NCI-H2107 (cell line): ENCODE measurements around the gene PTPRT.

Source experiments
- DNase-seq: peaks from one replicate; lab custom pipeline; 2025; lab: John Stamatoyannopoulos, UW

The PTPRT gene

DNA sequence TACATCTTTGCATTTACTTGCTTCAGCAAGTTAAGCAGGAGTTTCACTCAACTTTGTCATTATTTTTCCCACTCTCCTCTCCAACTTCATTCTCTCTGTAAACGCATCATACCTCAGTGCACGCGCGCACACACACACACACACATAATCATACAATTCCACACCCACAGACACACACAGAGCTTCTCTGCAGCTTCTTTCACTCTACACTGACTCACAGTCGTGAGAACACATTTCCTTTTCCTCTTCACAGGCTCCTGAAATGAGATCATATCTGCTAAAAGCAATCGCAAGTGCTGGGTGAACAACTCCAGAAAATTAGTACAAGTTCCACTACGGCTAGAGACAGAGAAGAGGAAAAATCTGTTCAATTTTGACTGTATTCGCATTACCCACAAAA is 215.4 kb downstream of the PTPRT start:
- no peak for DNase-seq

DNA sequence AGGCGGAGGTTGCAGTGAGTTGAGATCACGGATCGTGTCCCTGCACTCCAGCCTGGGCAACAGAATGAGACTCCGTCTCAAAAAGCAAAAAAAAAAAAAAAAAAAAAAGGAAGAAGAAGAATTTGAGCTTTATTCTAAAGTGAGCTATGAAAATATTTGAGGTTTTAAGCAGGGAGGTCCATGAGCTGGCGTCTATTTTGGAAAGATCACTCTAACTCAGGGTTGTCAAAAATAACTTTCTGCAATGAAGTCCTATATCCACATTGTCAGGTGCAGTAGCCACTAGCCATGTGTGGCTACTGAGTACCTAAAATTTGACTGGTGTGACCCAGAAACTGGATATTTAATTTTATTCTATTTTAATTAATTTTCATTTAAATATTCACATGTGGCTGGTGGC is 217.1 kb downstream of the PTPRT start:
- DNase-seq, result no peak

DNA sequence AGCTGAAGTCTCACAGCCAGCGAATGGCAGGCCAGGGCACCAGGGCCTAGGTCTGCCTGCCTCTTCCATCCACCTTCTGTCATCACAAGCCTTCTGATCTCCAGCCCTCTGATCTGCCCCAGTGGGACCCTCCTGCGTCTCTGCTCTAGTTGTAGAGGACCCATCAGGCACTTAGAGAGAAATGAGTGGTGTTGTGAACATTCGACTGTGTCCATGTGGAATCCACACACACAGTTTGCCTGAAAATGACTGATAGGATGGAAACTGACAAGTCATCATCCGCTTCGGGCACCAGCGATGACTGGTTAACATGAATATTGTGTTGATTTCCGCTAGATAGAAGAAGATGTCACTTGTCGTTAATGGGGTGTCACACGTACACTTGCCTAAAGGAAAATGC is 221.0 kb downstream of the PTPRT start:
- DNase-seq, result no peak

DNA sequence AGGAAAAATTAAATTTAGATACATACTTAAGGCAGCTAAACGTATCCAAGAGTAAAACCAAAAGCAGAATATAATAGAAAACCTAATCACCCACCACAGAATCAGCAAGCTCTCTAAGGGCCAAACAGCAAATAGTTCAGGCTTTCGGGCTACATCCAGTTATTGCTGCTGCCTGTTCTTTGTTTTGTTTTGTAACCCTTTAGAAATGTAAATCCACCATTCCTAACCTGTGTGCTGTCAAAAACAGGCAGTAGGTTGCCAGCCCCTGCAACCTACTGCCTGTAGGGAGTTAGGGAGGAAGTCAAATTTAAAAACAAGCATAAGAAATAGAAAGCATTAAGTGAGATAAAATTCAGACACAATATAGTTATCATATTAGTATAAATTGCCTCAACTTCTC is 225.9 kb downstream of the PTPRT start:
- DNase-seq, result no peak

DNA sequence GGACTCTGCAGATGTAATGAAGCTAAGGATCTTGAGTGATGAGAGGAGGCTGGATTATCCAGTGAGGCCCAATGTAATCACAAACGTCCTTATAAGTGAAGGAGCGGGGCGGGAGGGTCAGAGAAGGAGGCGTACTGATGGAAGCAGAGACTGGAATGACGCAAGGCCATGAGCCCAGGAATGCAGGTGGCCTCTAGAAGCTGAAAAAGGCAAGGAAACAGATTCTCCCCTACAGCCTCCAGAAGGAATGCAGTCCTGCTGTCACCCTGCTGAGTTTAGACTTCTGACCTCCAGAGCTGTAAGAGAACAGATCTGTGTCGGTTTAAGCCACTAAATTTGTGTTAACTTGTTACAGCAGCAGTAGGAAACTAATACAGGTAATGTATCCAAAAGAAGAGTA is 227.9 kb downstream of the PTPRT start:
- DNase-seq, result no peak

GRCh38 chr20:42959996-42960395 is 229.7 kb downstream of the PTPRT start:
- no peak for DNase-seq

DNA sequence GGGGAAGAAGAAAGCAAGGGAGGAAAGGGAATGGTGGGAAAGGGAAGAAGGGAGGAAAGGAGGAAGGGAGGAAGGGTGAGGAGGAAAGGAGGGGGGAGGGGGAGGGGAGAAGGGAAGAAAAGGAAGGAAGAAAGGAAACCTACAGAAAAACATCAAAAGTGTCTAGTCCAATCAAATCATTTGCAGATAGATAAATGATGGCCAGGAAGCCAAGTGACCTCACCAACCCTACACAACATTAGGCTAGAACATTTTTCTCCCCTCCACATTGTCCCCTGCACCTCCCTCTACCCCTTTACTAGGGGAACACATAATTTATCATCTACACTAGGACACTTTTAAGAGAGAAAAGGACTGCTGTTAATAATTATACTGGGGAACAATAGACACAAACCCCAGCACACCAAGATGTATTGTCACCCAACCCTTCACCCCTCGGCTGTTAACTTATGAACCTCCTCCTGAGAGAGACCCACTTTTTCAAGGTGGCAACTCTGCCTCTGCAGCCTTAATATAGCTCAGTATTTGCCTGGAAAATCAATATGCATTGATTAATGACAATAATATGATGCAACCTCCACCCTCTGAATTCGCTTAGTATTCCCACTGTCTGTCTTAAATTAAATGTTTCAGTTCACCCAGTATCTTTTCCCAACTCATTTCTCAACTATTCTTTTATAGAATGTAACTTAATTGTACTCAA is 231.2 kb downstream of the PTPRT start:
- DNase-seq, result no peak

- no peak for DNase-seq
These were observed 232.0 kb downstream of the PTPRT start for GRCh38 chr20:42957704-42958095.

GRCh38 chr20:42957018-42957703 is 232.5 kb downstream of the PTPRT start:
- no peak for DNase-seq

- DNase-seq, result no peak
These were observed 234.0 kb downstream of the PTPRT start for GRCh38 chr20:42955713-42956112.

GRCh38 chr20:42954951-42955350 is 234.8 kb downstream of the PTPRT start:
- DNase-seq, result no peak

DNA sequence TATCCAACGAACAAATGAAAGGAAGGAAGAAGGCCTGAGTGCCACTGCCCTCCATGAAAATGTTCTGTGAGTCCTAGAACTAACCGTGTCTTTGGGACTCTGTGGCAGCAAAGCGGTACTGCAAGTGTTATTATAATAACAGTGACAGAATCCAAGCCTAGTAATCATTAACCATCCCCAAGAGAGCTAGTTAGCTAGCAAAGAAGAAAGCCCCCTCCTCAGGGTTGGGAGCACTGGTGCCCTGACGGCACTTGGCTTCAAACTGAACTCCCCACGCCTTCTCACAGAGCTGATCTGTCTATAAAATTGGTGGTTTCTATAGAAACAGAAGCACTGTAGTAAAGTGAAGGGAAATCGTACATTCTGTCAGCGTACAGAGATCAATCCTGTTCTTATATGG is 239.8 kb downstream of the PTPRT start:
- no peak for DNase-seq

- DNase-seq, result no peak
These were observed 244.3 kb downstream of the PTPRT start for GRCh38 chr20:42945234-42945994.

- DNase-seq, result no peak
These were observed 248.1 kb downstream of the PTPRT start for GRCh38 chr20:42941629-42942028.

DNA sequence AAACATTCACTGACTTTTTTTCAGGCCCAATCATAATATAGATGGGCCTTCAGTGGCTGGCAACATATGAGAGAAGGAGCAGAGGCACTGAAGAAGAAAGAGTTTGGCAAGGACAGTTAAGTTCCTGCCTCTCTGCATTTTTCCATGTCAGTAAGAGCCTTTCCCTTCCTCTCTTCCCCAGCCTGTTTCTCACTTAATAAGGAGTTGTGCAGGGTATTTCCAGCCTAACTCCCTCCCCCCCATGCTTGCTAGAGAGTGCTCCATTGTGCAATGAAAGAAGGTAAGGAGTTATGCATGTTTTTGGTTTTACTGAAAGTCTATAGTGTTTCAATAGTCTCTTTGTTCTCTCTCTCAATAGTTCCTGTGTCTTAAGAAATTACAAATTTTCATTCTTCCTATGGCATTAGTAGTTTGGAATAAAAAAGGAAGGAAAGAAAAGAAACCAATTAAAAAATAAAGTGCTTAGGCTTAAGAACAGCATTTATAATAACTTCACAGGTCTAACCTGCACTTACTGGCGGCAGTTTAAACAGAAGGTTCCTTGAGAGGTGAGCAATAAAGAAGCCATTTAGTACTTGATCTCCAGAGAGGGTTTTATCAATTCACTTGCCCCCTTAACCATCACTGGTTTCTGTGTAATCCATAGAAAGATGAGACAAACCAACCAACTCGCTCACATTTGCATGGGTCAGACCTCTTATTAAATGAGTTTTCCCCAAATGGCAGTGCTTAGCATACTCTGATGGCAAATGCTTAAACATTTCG is 251.1 kb downstream of the PTPRT start:
- DNase-seq, result no peak

DNA sequence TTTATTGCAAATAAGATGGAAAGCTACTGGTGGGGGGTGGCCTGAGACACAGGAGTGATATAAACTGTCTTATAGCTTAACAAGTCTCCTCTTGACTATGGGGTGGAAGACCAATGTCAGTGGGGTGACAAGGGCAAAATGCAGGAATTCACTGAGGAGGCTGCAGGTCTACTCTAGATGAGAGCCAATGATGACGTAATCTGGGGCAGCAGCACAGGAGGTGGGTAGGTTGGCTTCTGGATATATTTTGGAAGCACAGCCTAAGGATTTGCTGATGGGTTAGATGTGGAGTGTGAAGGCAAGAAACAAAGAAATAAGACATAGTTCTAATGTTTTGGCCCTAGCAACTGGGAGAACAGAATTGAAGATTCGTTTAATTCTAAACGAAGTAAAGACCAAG is 253.2 kb downstream of the PTPRT start:
- no peak for DNase-seq

DNA sequence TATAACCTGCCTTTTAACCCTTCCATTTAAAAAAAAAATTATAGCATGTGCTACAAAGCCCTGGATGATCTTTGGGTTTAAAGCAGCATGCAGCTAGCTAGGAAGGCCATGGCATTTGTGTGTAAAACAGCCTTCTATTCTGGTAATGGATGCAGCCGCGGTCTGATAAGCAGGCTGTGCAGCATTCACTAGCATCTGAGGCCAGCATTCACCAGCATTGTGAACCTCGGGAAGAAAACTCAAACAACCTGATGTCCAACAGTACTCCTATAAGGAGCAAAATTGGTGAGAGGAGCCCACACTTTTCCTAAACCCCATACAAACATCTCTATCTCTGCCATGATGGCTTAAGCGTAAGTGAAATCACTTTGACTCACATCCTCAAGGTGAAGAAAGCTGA is 265.5 kb downstream of the PTPRT start:
- no peak for DNase-seq

GRCh38 chr20:42923348-42923918 is 266.3 kb downstream of the PTPRT start:
- DNase-seq, result no peak

DNA sequence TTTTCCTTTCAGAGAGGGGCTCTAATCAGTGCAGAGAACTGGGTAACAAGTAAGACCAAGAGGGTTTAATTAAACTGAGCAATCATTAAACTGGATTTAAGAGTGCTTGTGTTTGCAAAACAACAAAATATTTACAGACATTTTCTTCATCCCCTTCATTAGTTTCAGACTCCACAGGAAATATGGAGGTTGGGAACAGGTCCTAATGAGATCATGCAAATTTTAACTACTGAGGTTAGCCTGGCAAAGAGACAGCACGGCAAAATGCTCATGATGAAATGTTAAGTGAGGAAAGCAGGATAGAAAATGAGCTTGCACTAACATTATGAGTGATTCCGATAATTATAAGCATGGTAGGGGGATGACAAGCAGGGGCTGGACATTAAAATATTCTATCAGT is 268.9 kb downstream of the PTPRT start:
- DNase-seq, result no peak

GRCh38 chr20:42919316-42919715 is 270.4 kb downstream of the PTPRT start:
- no peak for DNase-seq

DNA sequence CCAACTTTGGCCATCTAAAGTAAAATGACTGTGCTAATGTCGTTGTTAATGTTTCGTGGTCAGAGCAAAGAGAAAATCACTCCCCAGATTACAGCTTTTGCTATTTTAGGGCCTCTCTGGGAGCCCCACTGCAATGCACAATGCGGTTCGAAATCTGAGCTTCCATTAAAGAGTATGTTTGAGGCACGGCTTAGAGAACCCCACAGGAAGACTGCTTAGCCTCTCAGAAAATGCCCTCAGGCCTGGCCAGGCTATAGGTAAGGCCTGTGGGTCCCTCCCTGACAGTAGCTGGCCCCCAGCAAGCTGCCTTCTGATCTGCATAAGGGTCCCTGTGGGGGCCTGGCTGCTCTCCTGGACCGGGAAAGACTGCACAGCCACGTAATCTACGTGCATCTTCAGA is 274.6 kb downstream of the PTPRT start:
- DNase-seq, result no peak

- no peak for DNase-seq
These were observed 275.4 kb downstream of the PTPRT start for GRCh38 chr20:42914302-42914701.
